Activated CD8-positive, alpha-beta memory T cell treated with anti-CD3 and anti-CD28 coated beads, Interleukin-2, amount 50 U/mL, for 1 hour (primary cell): ENCODE results near the gene PARD3.

Experiments used
- DNase-seq: peaks from one replicate; pipeline ENCODE4 v3.0.0-alpha.2; 2020; ENCODE audit errors: extremely low read depth

Gene PARD3

GRCh38 chr10:34580643-34581042 lies 234.5 kb downstream of the PARD3 start:
- DNase-seq, result no peak

GRCh38 chr10:34580214-34580613 lies 234.9 kb downstream of the PARD3 start:
- DNase-seq, result no peak

GRCh38 chr10:34578468-34578867 lies 236.6 kb downstream of the PARD3 start:
- no peak for DNase-seq

- no peak for DNase-seq
These were observed 238.3 kb downstream of the PARD3 start for GRCh38 chr10:34576797-34577196.

- DNase-seq, result no peak
These were observed 239.2 kb downstream of the PARD3 start for GRCh38 chr10:34575882-34576281.

- DNase-seq, result no peak
These were observed 240.7 kb downstream of the PARD3 start for GRCh38 chr10:34574353-34574934.

- DNase-seq, result no peak
These were observed 244.2 kb downstream of the PARD3 start for GRCh38 chr10:34570887-34571286.

- no peak for DNase-seq
These were observed 247.3 kb downstream of the PARD3 start for GRCh38 chr10:34567659-34568253.

- DNase-seq, result no peak
These were observed 249.2 kb downstream of the PARD3 start for GRCh38 chr10:34565934-34566333.

GRCh38 chr10:34558093-34558583 lies 257.0 kb downstream of the PARD3 start:
- no peak for DNase-seq

- no peak for DNase-seq
These were observed 257.9 kb downstream of the PARD3 start for GRCh38 chr10:34557173-34557572.

- DNase-seq, result no peak
These were observed 259.4 kb downstream of the PARD3 start for GRCh38 chr10:34555653-34556052.

GRCh38 chr10:34553747-34554146 lies 261.3 kb downstream of the PARD3 start:
- no peak for DNase-seq

- no peak for DNase-seq
These were observed 263.8 kb downstream of the PARD3 start for GRCh38 chr10:34551295-34551694.

- DNase-seq, result no peak
These were observed 265.1 kb downstream of the PARD3 start for GRCh38 chr10:34549953-34550352.

- no peak for DNase-seq
These were observed 266.1 kb downstream of the PARD3 start for GRCh38 chr10:34549001-34549400.

GRCh38 chr10:34548466-34548865 lies 266.6 kb downstream of the PARD3 start:
- DNase-seq, result no peak

GRCh38 chr10:34547695-34548094 lies 267.4 kb downstream of the PARD3 start:
- DNase-seq, result no peak

GRCh38 chr10:34547291-34547690 lies 267.8 kb downstream of the PARD3 start:
- DNase-seq, result no peak

GRCh38 chr10:34544400-34544799 lies 270.7 kb downstream of the PARD3 start:
- DNase-seq, result no peak

GRCh38 chr10:34543716-34544115 lies 271.4 kb downstream of the PARD3 start:
- DNase-seq, result no peak

GRCh38 chr10:34540492-34540891 lies 274.6 kb downstream of the PARD3 start:
- no peak for DNase-seq

GRCh38 chr10:34539533-34540315 lies 275.4 kb downstream of the PARD3 start:
- DNase-seq, result no peak
